Endodermal cell (in vitro differentiated cells): ENCODE data around the gene TRIB2. TPM values are rescaled to one million over a fixed set of nuclear protein-coding genes. Genes with fewer than 3 reads are reported as not detected.

Experiments
- DNase-seq: peaks from one replicate; pipeline ENCODE4 v3.0.0-alpha.2; 2017
- H3K27ac ChIP-seq: 2 replicates; pipeline ENCODE4 v1.5.1; 2013; ENCODE audit warnings: mild to moderate bottlenecking, low read depth, low read length, moderate library complexity
- H3K27me3 ChIP-seq: 2 replicates; pipeline ENCODE4 v1.6.1; 2013; ENCODE audit warnings: mild to moderate bottlenecking, low read length, moderate library complexity; ENCODE audit not compliant: insufficient read depth, control insufficient read depth, poor library complexity, severe bottlenecking
- H3K36me3 ChIP-seq: 2 replicates; pipeline ENCODE4 v1.7.0; 2013; ENCODE audit warnings: mild to moderate bottlenecking, low read length, moderate library complexity; ENCODE audit not compliant: control insufficient read depth, insufficient read depth
- H3K4me1 ChIP-seq: one replicate; pipeline ENCODE4 v1.7.0; 2013; ENCODE audit warnings: low read length; ENCODE audit not compliant: control insufficient read depth, insufficient read depth
- H3K4me3 ChIP-seq: 2 replicates; pipeline ENCODE4 v1.5.1; 2013; ENCODE audit warnings: mild to moderate bottlenecking, low read length, moderate library complexity
- H3K9ac ChIP-seq: 2 replicates; pipeline ENCODE4 v1.6.1; 2013; ENCODE audit warnings: mild to moderate bottlenecking, low read length, moderate library complexity; ENCODE audit not compliant: poor library complexity, severe bottlenecking; ENCODE audit errors: extremely low read depth
- H3K9me3 ChIP-seq: 2 replicates; pipeline ENCODE4 v1.6.1; 2013; ENCODE audit warnings: mild to moderate bottlenecking, low read length, moderate library complexity; ENCODE audit not compliant: control insufficient read depth
- H3K27ac Mint-ChIP-seq: 2 replicates; pipeline ENCODE4 v1.8.0; 2020; ENCODE audit warnings: mixed read lengths
- H3K27me3 Mint-ChIP-seq: 2 replicates; pipeline ENCODE4 v1.8.0; 2021; ENCODE audit warnings: mild to moderate bottlenecking, mixed read lengths; ENCODE audit not compliant: insufficient read depth
- H3K36me3 Mint-ChIP-seq: 2 replicates; pipeline ENCODE4 v1.8.0; 2020; ENCODE audit warnings: low read depth, mixed read lengths
- H3K4me1 Mint-ChIP-seq: 2 replicates; pipeline ENCODE4 v1.8.0; 2020; ENCODE audit warnings: mixed read lengths
- H3K4me3 Mint-ChIP-seq: 2 replicates; pipeline ENCODE4 v1.8.0; 2020; ENCODE audit warnings: mild to moderate bottlenecking, moderate library complexity, mixed read lengths
- H3K9me3 Mint-ChIP-seq: 2 replicates; pipeline ENCODE4 v1.8.0; 2020; ENCODE audit warnings: mild to moderate bottlenecking, mixed read lengths
- CTCF ChIP-seq: fragments of 200-600 bp; sonication (generic); conservative IDR thresholded peaks from 2 replicates; pipeline ENCODE4 v1.5.0; 2021; ENCODE audit warnings: antibody characterized with exemption, mild to moderate bottlenecking
- WGBS, 2 experiments: methylation state at CpG; one replicate each; pipeline versions ENCODE4 v1.1.5 to v1.1.7; 2013; ENCODE audit warnings: missing lambda C conversion rate in 2 of 2, mixed read lengths in 1 of 2; ENCODE audit not compliant: insufficient coverage in 1 of 2, insufficient read length in 1 of 2; 5-methylcytosine and 5-hydroxymethylcytosine counted together
- total RNA-seq, 2 donors: library from RNA; stranded (reverse); fragmentation: NEBNext Ultra II Directional in 1 of 2; extraction: Animal tissue kit (Norgen Biotek cat#: 25700) in 1 of 2; gene quantifications; 2 replicates in 1 of 2; 3 replicates in 1 of 2; pipeline ENCODE4 v1.2.1, GENCODE V29; 2021

Gene TRIB2
- total RNA-seq, 2 donors from 2014 or later = 23.8 to 29.8 TPM

GRCh38 chr2:12688091-12688490, 28.6 kb upstream of the TRIB2 start:
- Histone ChIP-seq H3K4me3 (no peak overlapping the region), H3K9ac (no peak overlapping the region), H3K9me3 (peaks cover 22% of the 10 kb centered on the region), H3K4me1 (peaks cover 4% of the 10 kb centered on the region), H3K27ac (no peak overlapping the region), H3K36me3 (no peaks in the 10 kb centered on the region), H3K27me3 (no peaks in the 10 kb centered on the region)
- Mint-ChIP-seq H3K4me3 (no peak overlapping the region), H3K36me3 (peaks cover 6% of the 10 kb centered on the region), H3K27ac (no peak overlapping the region), H3K27me3 (no peaks in the 10 kb centered on the region), H3K9me3 (peaks cover 27% of the 10 kb centered on the region), H3K4me1 (peaks cover 18% of the 10 kb centered on the region)
- DNase-seq = no peak
- WGBS, 2 experiments = 90 to 100% methylated on average over 4 of the region's 4 CpGs
- no peak for TF ChIP-seq CTCF

GRCh38 chr2:12688893-12689292, 27.8 kb upstream of the TRIB2 start:
- Mint-ChIP-seq H3K4me3 (no peak overlapping the region), H3K4me1 (peaks cover 13% of the 10 kb centered on the region), H3K9me3 (peaks cover 27% of the 10 kb centered on the region), H3K27me3 (no peaks in the 10 kb centered on the region), H3K27ac (no peak overlapping the region), H3K36me3 (peaks cover 6% of the 10 kb centered on the region)
- Histone ChIP-seq H3K27me3 (no peaks in the 10 kb centered on the region), H3K27ac (no peak overlapping the region), H3K4me3 (no peak overlapping the region), H3K9ac (no peak overlapping the region), H3K9me3 (peaks cover 22% of the 10 kb centered on the region), H3K36me3 (no peaks in the 10 kb centered on the region), H3K4me1 (no peaks in the 10 kb centered on the region)
- no peak for DNase-seq
- 97% methylated on average over 2 of the region's 3 CpGs; no CpG with 5 or more reads in 1 of the 2 experiments for WGBS, 2 experiments
- TF ChIP-seq CTCF = no peak

- H3K4me3 Mint-ChIP-seq = no peak overlapping the region
- no peak overlapping the region for H3K9ac ChIP-seq
Observed at GRCh38 chr2:12693509-12693908, 23.2 kb upstream of the TRIB2 start.

More at GRCh38 chr2:12693509-12693908, 23.2 kb upstream of the TRIB2 start:
- Histone ChIP-seq H3K4me3 (no peak overlapping the region), H3K27ac (no peak overlapping the region), H3K9me3 (peaks cover 31% of the 10 kb centered on the region), H3K4me1 (no peaks in the 10 kb centered on the region), H3K36me3 (no peaks in the 10 kb centered on the region), H3K27me3 (no peaks in the 10 kb centered on the region)
- Mint-ChIP-seq H3K27ac (no peak overlapping the region), H3K36me3 (peaks cover 6% of the 10 kb centered on the region), H3K4me1 (no peaks in the 10 kb centered on the region), H3K27me3 (no peaks in the 10 kb centered on the region), H3K9me3 (peaks cover 27% of the 10 kb centered on the region)
- no peak for DNase-seq
- WGBS, 2 experiments = 90 to 98% methylated on average over 2 to 4 of the region's 4 CpGs
- no peak for TF ChIP-seq CTCF
